CD4-positive, alpha-beta T cell treated with Interleukin-15 for 1 hour (primary cell): ENCODE data around the gene CHST8.
"Not testable (repeated sequence)": the region's sequence is repeated elsewhere in the genome, so short reads cannot be mapped to it uniquely, and the experiment has no call there.

ENCODE experiments used
- DNase-seq: peaks from one replicate; pipeline ENCODE4 v3.0.0-alpha.2; 2020

The CHST8 gene

DNA sequence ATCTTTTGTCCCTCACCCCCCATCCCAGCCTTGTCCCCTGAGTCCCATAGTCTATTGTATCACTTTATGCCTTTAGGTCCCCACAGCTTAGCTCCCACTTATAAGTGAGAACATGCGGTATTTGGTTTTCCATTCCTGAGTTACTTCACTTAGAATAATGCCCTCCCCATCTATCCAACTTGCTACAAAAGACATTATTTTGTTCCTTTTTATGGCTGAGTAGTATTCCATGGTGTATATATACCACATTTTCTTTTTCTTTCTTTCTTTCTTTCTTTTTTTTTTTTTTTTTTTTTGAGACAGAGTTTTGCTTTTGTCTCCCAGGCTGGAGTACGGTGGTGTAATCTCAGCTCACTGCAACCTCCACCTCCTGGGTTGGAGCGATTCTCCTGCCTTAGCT, 73.8 kb downstream of the CHST8 start:
- not testable (repeated sequence) for DNase-seq

GRCh38 chr19:33697766-33698165, 76.0 kb downstream of the CHST8 start:
- DNase-seq, result no peak

GRCh38 chr19:33698576-33699435, 77.1 kb downstream of the CHST8 start:
- no peak for DNase-seq

- DNase-seq, result no peak
Measured at GRCh38 chr19:33699754-33700407, 78.1 kb downstream of the CHST8 start.

DNA sequence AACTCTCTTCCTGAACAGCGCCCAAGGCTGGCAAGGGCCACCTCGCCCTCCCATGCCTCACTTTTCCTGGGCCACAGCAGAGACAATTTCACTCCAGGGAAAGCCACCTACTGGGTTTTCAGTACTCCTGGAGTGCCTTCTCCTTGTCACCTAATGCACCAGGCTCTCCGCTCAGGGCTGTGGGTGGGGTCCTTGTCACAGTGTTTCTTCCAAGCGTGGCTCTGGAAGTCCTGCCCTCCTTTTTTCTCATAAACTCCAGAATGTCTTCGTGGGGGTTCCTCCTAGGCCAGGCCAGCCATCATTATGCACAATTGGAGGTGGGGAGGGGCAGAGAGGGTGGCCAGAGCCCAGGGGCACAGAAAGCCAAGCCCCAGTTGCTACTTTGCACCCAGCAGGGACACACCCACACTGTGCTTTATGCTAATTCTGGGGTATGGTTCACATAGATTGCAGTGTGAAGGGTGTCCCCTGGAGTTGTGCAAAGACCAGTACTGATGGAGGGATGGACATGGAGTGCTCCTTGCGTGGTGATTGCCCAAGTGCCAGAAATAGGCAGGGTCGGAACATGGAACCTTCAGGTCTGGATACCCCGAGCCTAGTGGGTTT, 78.8 kb downstream of the CHST8 start:
- DNase-seq, result no peak

DNA sequence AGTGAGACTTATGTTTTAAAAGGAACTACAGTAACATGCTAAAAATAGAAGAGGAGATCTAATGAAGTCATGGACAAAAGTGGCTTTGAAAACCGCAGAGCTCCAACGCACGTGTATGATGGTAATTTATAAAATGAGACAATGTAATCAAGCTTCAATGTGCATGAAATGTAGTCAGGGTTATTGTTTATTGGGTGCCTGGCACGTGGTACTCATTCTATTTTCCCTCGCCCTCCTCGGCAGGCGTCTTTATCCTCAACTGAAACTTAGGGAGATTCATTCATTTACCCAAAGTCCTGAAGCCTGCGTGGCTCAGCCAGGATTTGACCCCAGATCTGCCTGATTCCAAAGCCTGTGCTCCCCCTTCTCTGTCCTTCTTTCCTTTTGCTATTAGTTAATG, 79.8 kb downstream of the CHST8 start:
- no peak for DNase-seq

GRCh38 chr19:33702606-33703437, 81.1 kb downstream of the CHST8 start:
- no peak for DNase-seq

- DNase-seq, result no peak
Measured at GRCh38 chr19:33703438-33703750, 81.6 kb downstream of the CHST8 start.

- DNase-seq, result no peak
Measured at GRCh38 chr19:33703821-33704220, 82.1 kb downstream of the CHST8 start.

- no peak for DNase-seq
Measured at GRCh38 chr19:33704271-33704670, 82.5 kb downstream of the CHST8 start.

DNA sequence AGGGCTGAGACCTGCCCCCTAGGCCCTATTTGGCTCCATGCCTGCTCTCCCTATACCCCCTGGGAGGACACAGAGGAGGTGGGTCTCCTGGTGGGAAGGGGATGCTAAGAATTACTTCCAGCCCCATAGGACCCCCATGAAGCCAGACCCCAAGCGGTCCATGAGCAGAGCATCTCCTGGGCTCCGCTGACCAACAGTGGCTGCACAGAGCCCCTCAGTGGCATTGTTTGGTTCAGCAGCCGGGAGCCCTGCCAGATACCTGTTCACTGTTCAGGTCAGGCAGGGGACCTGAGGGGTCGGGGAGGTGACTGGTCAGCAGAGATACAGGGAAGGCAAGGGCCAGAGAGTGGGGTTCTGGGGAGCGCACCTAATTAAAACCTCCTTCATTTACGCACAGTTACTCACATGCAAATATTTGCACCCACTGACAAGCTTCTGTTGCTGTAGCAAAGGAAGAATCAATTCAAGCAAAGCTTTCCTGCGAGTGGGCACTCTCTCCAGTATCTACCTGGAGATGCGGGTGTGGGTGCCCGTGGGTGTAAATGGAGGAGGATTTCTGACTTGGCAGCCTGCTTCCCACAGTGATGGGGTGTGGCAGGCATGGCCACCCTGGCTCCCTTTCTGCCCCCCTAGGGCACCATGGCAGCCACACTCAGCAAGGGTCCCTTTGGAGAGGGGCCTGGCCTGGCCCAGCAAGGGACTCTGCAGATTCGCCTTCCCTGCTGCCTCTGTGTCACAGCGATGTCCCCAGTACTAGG, 83.5 kb downstream of the CHST8 start:
- no peak for DNase-seq

GRCh38 chr19:33705860-33706259, 84.1 kb downstream of the CHST8 start:
- no peak for DNase-seq

DNA sequence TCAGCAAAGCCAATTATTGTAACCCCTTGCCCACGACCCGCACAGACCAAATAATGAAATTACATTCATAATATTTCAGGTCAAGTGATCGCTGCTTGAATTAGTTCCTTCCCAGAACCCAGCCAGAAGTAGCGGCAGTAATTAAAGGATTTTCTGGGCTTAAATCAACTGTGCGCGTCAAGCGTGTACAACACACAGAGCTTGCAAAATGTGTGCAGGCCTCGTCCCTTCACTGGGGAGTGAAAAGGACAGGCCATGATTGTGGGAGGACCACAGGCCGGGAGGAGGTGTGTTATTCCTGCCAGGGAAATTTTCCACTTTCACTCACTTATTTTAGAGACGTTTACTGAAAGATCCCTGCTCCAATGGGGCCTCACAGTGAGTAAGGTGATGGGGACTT, 84.9 kb downstream of the CHST8 start:
- no peak for DNase-seq

DNA sequence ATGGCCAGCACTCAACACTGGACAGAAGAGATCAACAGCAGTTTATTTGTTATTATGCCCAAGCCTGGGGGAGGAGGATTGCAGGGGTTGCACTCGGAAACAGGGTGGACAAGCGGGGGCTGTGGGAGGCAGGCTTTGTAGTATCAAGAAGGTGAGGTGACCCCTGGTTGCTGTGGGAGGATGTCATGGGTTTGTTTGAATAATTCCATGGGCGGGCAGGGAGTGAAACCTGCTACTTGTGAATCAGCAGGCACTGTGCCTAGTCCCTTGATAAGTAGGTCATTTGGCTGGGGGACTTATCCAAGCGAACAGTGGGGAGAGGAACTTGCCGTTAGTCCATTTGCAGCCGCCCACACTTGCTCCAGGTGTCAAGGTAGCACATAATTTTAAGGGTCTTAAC, 90.5 kb downstream of the CHST8 start:
- no peak for DNase-seq

- DNase-seq, result no peak
Measured at GRCh38 chr19:33713194-33713593, 91.4 kb downstream of the CHST8 start.

- DNase-seq, result no peak
Measured at GRCh38 chr19:33714149-33714548, 92.4 kb downstream of the CHST8 start.

GRCh38 chr19:33715462-33715861, 93.7 kb downstream of the CHST8 start:
- no peak for DNase-seq

GRCh38 chr19:33717878-33718277, 96.1 kb downstream of the CHST8 start:
- DNase-seq, result no peak

DNA sequence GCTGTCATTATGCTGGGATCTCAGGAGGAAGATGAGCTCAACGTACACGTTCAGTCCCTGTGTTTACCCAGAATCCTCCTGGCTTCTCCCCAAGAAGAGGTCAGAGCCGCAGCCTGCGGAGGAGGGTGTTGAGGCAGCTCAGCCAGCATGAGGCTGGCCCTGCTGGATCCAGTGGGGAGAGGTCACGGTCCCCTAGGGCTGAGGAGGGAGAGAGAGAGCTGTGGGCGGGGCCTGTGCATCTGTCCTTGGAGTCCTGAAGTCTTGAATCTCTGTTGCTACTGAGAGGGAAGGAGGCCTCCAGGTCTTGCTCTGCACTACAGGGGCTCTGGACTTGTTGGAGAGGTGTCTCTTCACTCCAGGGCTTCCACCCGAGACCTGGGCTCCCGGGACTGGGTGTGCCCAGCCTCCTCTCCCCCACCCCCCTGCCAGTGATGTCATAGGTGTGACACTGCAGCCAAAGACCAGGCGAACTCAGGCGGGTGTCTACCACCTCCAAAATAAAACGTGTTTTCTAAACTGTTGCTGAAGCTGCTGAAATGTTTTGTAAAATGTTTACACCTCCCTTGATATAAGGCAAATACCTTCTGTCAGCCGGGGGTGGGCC, 97.0 kb downstream of the CHST8 start:
- DNase-seq, result no peak

GRCh38 chr19:33719366-33720154, 97.8 kb downstream of the CHST8 start:
- DNase-seq, result no peak

DNA sequence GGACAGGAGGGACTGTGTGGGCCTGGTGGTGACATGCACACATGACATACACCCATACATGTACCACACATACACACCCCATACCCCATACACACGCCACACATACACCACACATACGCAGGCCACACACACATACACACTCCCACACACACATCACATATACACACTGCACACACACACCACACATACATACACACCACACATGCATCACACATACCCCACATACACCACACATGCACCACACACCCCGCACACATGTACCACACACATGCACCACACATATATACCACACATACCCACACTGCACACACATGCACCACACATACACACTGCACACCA, 98.4 kb downstream of the CHST8 start:
- no peak for DNase-seq
